ENCODE data around the gene ARHGAP11A.

The ARHGAP11A gene

DNA sequence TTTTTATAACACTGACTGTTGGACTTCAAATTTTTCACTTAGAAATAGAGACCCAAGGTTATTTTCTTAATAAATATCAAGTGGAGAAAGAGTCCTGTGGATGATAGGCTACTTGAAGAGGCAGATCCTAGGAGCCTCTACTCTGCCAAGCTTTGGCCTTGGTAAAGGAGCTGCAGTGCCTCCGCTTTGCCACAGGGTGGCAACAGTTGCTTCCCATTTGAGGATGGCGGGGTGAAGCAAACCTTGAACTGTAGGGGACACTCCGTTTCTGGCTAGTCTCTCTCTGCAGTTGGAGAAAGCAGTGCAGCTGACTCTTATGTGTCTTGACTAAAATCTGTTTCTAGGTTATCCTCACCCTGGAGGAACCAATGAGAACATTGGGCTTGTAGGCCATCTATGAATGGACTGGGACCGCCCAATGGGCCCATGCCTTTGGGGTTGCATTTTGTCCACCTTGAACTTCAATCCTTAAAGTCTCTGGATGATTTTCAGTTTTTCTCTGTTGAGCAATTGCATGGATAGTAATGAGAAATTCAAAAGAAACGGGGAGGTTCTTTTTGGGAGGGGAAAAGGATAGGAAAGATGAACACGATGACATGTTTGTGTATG is 36.0 kb downstream of the ARHGAP11A start:
- CTCF ChIA-PET: interaction anchor here (1.0 to 7.1 kb wide), 14 partner anchors 8 to 482 kb away, joined by 3 to 80 read pairs (median 6); partner anchors contain the start of gene SCG5
- peak; percentile 81 for DNase-seq (ENCODE audit: extremely low spot score)
- POLR2A ChIA-PET: no interaction called here
- TF ChIP-seq, protein P1, sequence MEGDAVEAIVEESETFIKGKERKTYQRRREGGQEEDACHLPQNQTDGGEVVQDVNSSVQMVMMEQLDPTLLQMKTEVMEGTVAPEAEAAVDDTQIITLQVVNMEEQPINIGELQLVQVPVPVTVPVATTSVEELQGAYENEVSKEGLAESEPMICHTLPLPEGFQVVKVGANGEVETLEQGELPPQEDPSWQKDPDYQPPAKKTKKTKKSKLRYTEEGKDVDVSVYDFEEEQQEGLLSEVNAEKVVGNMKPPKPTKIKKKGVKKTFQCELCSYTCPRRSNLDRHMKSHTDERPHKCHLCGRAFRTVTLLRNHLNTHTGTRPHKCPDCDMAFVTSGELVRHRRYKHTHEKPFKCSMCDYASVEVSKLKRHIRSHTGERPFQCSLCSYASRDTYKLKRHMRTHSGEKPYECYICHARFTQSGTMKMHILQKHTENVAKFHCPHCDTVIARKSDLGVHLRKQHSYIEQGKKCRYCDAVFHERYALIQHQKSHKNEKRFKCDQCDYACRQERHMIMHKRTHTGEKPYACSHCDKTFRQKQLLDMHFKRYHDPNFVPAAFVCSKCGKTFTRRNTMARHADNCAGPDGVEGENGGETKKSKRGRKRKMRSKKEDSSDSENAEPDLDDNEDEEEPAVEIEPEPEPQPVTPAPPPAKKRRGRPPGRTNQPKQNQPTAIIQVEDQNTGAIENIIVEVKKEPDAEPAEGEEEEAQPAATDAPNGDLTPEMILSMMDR (IDR thresholded peaks at IDR 0.05; ENCODE audit: control extremely low read depth, extremely low read depth, low read depth, missing control alignments): peak; percentile 85

DNA sequence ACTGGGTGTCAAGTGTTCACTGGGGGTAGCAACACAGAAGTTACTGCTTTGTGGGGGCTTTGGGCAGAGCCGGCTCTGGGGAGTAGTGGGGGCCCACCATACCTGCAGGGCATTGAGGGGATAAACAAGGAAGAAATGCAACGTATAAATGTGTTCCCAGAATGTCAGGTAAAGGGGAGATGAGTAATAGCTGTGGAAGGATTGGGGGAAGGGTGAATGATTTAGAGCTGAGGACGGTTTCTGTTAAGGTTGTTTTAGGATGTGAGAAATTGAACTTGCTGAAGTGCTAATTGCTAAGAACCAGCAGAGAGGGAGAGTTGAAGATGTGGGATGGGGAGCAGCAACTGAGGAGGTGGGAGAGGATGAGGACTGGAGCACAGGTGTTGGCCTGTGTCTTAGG is 36.9 kb downstream of the ARHGAP11A start:
- ChIA-PET POLR2A (no interaction called here), CTCF (interaction anchor here (0.8 to 2.1 kb wide), 3 partner anchors 9 to 84 kb away, joined by 6 to 9 read pairs (median 7); no protein-coding TSS in a partner anchor)
- no peak for DNase-seq (ENCODE audit: extremely low spot score)
- TF ChIP-seq, protein P1 (IDR thresholded peaks at IDR 0.05; ENCODE audit: control extremely low read depth, extremely low read depth, low read depth, missing control alignments): no peak

DNA sequence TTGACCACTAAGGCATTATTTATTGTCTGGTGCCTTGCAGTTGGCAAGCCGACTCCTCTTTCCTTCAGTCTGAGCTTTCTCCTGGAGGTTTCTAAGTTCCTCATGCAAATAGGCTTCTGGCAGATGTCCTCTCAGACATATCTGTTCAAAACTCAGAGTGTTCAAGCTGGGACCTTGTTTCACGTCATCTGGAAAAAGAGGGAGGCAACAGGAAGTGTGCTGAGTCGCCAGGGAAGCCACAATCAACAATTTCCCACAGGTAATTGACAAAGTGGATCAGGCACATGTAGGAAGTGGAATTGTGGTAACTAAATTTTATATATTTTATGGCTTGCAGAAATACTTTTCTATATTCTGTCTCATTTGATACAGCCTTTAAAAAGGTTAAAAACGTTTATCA is 40.8 kb downstream of the ARHGAP11A start:
- no peak for DNase-seq (ENCODE audit: extremely low spot score)
- ChIA-PET CTCF (interaction anchor here (0.8 to 9.2 kb wide), 5 partner anchors 9 to 340 kb away, joined by 4 to 95 read pairs (median 8); partner anchors contain the start of gene SCG5), POLR2A (no interaction called here)
- TF ChIP-seq, protein P1 (IDR thresholded peaks at IDR 0.05; ENCODE audit: control extremely low read depth, extremely low read depth, low read depth, missing control alignments): no peak

DNA sequence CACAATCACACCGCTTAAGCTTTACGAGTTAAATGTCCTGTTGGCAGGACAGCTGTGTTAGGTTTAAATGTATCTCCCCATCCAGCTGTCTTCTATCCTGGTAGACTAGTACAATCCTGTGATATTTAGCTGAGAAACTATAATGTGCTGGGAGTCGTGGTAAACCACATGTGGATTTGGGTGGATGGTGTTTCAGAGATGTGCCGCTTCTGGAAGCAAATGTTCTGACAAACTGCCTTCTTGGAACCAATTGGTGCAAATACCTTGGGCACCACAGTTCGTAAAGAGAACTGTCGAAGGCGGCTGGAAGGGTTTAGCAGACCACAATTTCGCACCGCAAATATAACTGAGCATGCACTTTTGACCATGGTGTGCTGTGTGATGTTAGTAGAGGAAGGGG is 41.2 kb downstream of the ARHGAP11A start:
- TF ChIP-seq, protein P1 (IDR thresholded peaks at IDR 0.05; ENCODE audit: control extremely low read depth, extremely low read depth, low read depth, missing control alignments): no peak
- CTCF ChIA-PET: interaction anchor here (1.0 to 9.2 kb wide), 5 partner anchors 9 to 1044 kb away, joined by 4 to 95 read pairs (median 8); partner anchors contain the start of gene SCG5

DNA sequence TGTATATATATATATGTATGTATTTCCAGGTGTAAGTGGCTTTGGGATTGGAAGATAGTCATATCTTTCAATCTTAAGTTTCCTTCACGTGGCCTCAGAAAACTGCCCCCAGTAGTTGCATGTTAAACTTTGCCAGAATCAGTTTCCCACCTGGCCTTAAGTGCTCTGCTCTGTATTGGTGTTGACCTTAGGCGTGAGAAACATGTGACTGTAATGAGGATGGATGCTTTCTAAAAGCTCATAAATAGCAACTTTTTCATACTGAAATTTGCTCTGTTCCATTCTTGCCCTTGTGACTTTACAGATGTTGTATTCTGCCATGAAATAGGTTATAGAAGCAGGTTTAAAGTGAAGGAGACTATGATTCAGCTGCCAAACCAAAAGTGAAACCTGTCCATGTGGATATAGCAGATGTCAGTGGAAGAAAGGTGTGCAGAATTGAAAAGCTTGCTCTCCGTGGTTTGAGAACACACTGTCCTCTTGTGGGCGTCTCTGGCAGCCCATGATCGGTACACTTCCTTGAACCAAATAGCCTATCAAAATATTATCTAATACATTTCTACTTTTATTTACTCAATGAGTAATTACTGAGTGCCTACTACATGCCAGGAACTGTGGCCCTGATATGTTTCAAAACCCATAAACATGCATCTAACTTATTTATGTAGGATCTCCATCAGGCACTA is 42.0 kb downstream of the ARHGAP11A start:
- POLR2A ChIA-PET: no interaction called here
- peak; percentile 37 for DNase-seq (ENCODE audit: extremely low spot score)

More for the DNA sequence above, 41.2 kb downstream of the ARHGAP11A start:
- POLR2A ChIA-PET: no interaction called here
- DNase-seq (ENCODE audit: extremely low spot score): no peak

DNA sequence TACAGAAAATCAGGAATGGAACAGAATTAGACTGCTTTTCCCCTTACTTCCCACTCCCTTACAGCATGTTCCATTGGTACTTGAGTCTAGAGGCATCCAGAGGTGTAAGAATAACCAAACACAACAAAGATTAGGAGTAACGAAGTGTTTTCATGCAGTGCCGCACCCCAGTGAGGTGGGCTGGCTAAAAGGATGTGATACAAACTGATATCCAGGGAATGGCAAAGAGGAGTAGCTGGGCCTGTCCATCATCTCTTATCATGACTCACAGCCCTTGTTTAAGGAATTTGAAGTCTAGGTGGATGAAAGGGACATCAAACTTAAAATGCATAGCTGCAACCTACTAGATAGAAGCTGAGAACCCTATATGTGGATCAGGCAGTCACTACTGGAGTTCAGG is 42.6 kb downstream of the ARHGAP11A start:
- POLR2A ChIA-PET: no interaction called here
- TF ChIP-seq, protein P1 (IDR thresholded peaks at IDR 0.05; ENCODE audit: control extremely low read depth, extremely low read depth, low read depth, missing control alignments): no peak

More for the DNA sequence above, 42.0 kb downstream of the ARHGAP11A start:
- TF ChIP-seq, protein P1 (IDR thresholded peaks at IDR 0.05; ENCODE audit: control extremely low read depth, extremely low read depth, low read depth, missing control alignments): peak; percentile 35
- CTCF ChIA-PET: interaction anchor here (0.7 to 9.2 kb wide), 7 partner anchors 8 to 1043 kb away, joined by 3 to 95 read pairs (median 8); partner anchors contain the start of gene SCG5

More for the DNA sequence above, 42.6 kb downstream of the ARHGAP11A start:
- CTCF ChIA-PET: interaction anchor here (2.7 to 9.2 kb wide), 4 partner anchors 10 to 338 kb away, joined by 8 to 95 read pairs (median 48); partner anchors contain the start of gene SCG5
- DNase-seq (ENCODE audit: extremely low spot score): no peak
